DOHH2 (cell line): ENCODE results near the gene DDX39A.

Experiments used
- CTCF ChIP-seq: fragments of 200-600 bp; sonication (generic); IDR thresholded peaks from one replicate; pipeline ENCODE4 v1.5.1; 2014; ENCODE audit warnings: antibody characterized with exemption, mild to moderate bottlenecking, low read depth, low read length; ENCODE audit not compliant: poor library complexity, severe bottlenecking
- EZH2phosphoT487 ChIP-seq: fragments of 200-600 bp; sonication (generic); IDR thresholded peaks from 2 replicates; pipeline ENCODE4 v1.6.1; 2017; ENCODE audit warnings: borderline replicate concordance, mild to moderate bottlenecking, antibody characterized with exemption, low read length, moderate library complexity, mixed read lengths

GRCh38 chr19:14450876-14451275, 31.7 kb upstream of the DDX39A start:
- TF ChIP-seq CTCF (no peak), EZH2phosphoT487 (no peak)
